GM12891 (cell line): Measurements from ENCODE around the gene BCL2L13.
"Not testable (repeated sequence)": the region's sequence is repeated elsewhere in the genome, so short reads cannot be mapped to it uniquely, and the experiment has no call there.

Experiments used
- DNase-seq: peaks from one replicate; pipeline ENCODE4 v3.0.0; 2011; ENCODE audit warnings: low spot score; ENCODE audit not compliant: insufficient read length
- FAIRE-seq: peaks from 2 replicates; lab custom pipeline; 2011; peaks lifted over from hg19 to GRCh38; lab: Jason Lieb, UNC
- PAX5 ChIP-seq: IDR thresholded peaks from 2 replicates; pipeline ENCODE4 v1.6.1; 2011; ENCODE audit warnings: low read length, moderate library complexity, mild to moderate bottlenecking; ENCODE audit not compliant: insufficient read depth, severe bottlenecking
- POLR2A ChIP-seq: IDR thresholded peaks from 2 replicates; pipeline ENCODE4 v1.6.1; 2011; ENCODE audit warnings: low read depth, low read length, control low read depth
- POLR2AphosphoS5 ChIP-seq: IDR thresholded peaks from 2 replicates; pipeline ENCODE4 v1.6.1; 2011; ENCODE audit warnings: low read depth, low read length, control low read depth
- POU2F2 ChIP-seq: IDR thresholded peaks from 2 replicates; pipeline ENCODE4 v1.6.1; 2011; ENCODE audit warnings: low read depth, mild to moderate bottlenecking, control low read depth, low read length, moderate library complexity
- SPI1 ChIP-seq: IDR thresholded peaks from 2 replicates; pipeline ENCODE4 v1.6.1; 2011; ENCODE audit warnings: low read depth, low read length, control low read depth
- TAF1 ChIP-seq: IDR thresholded peaks from 2 replicates; pipeline ENCODE4 v1.6.1; 2011; ENCODE audit warnings: low read depth, low read length, control low read depth

The BCL2L13 gene

GRCh38 chr22:17692841-17693240 is 54.3 kb downstream of the BCL2L13 start:
- TF ChIP-seq POLR2AphosphoS5 (no peak), POLR2A (no peak), SPI1 (no peak), POU2F2 (no peak), PAX5 (no peak), TAF1 (no peak)
- FAIRE-seq = no peak
- no peak for DNase-seq

GRCh38 chr22:17694193-17694592 is 55.6 kb downstream of the BCL2L13 start:
- DNase-seq (no peak), FAIRE-seq (no peak)
- TF ChIP-seq SPI1 (no peak), POLR2AphosphoS5 (no peak), POLR2A (no peak), POU2F2 (no peak), PAX5 (no peak), TAF1 (no peak)

- FAIRE-seq = peak; percentile 9
- DNase-seq = no peak
- no peak for TF ChIP-seq PAX5
- no peak for TF ChIP-seq SPI1
- TF ChIP-seq TAF1 = no peak
- TF ChIP-seq POU2F2 = no peak
- no peak for TF ChIP-seq POLR2A
- no peak for TF ChIP-seq POLR2AphosphoS5
Measured at GRCh38 chr22:17694752-17695151, 56.2 kb downstream of the BCL2L13 start.

GRCh38 chr22:17695986-17696385 is 57.4 kb downstream of the BCL2L13 start:
- DNase-seq = no peak
- no peak for FAIRE-seq
- TF ChIP-seq POLR2AphosphoS5 (no peak), TAF1 (no peak), SPI1 (no peak), POU2F2 (no peak), POLR2A (no peak), PAX5 (no peak)

GRCh38 chr22:17697196-17697595 is 58.6 kb downstream of the BCL2L13 start:
- not testable (repeated sequence) for FAIRE-seq, DNase-seq

- not testable (repeated sequence) for DNase-seq, FAIRE-seq
Measured at GRCh38 chr22:17698276-17698675, 59.7 kb downstream of the BCL2L13 start.

GRCh38 chr22:17698948-17699347 is 60.4 kb downstream of the BCL2L13 start:
- no peak for TF ChIP-seq POLR2A
- TF ChIP-seq SPI1 = no peak
- TF ChIP-seq PAX5 = no peak
- TF ChIP-seq POLR2AphosphoS5 = no peak
- TF ChIP-seq POU2F2 = no peak
- no peak for DNase-seq
- FAIRE-seq = no peak

GRCh38 chr22:17699696-17700340 is 61.3 kb downstream of the BCL2L13 start:
- DNase-seq (no peak), FAIRE-seq (peak; percentile 59)
- TF ChIP-seq PAX5 (no peak), POU2F2 (no peak), SPI1 (no peak), POLR2A (no peak), POLR2AphosphoS5 (no peak), TAF1 (no peak)

- FAIRE-seq = no peak
- no peak for DNase-seq
- TF ChIP-seq TAF1 (no peak), POLR2A (no peak), POU2F2 (no peak), POLR2AphosphoS5 (no peak), PAX5 (no peak), SPI1 (no peak)
Measured at GRCh38 chr22:17700778-17701177, 62.2 kb downstream of the BCL2L13 start.

GRCh38 chr22:17703811-17704210 is 65.3 kb downstream of the BCL2L13 start:
- TF ChIP-seq PAX5 = no peak
- no peak for FAIRE-seq
- no peak for DNase-seq
